Dermis microvascular lymphatic vessel endothelial cell (primary cell): ENCODE data around the gene MTHFD1L. TPM values are rescaled to one million over a fixed set of nuclear protein-coding genes. Genes with fewer than 3 reads are reported as not detected.

Source experiments
- DNase-seq, 2 donors: peaks; one replicate each; pipeline versions ENCODE4 v3.0.0 to v3.0.0-alpha.2; 2010; ENCODE audit warnings: low read depth in 2 of 2
- total RNA-seq: library from RNA; depleted of rRNA; stranded (reverse); fragments of >200 nt; gene quantifications from 2 replicates; pipeline ENCODE4 v1.2.1, GENCODE V29; 2014

MTHFD1L gene
- total RNA-seq, 1 donor from 2014 or later = 30.3 TPM

GRCh38 chr6:150898399-150899170, 33.1 kb downstream of the MTHFD1L start:
- peak in 1 of 2 donors; percentile 45 for DNase-seq

DNA sequence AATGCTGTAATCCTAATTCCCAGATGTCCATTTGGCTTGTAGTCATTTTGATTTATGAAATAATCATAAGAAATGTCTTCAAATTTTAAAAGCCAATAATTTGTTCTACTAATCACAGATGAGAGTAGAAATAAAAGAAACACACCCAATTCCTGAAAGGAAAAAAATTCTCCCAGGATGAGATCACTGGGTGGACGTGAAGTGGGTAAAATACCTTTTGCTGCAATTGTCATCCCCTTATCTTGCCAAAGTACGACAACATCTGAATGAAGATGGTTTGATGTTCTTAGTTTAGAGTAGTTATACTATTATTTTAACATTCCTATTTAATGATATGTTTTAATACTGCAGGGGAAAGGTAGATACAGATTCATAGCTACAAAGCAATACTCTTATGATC, 33.7 kb downstream of the MTHFD1L start:
- no peak for DNase-seq

DNA sequence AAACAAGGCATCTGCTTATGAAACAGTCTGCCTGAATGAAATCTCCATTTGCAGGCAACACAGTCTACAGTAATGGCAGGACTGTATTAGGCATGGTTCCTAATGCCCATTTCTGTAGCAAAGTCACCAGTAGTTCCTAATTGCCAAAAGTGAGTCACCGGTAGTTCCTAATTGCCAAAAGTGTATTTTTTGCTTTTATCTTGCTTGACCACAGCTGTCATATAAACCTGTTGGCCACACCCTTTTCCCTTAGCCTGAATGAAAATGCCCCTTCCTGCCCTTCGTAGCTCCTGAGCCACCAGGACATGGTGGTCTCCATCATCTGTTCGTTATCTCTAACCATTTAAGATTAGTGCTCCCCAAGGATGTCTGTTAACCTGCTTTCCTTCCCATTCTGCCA, 34.5 kb downstream of the MTHFD1L start:
- DNase-seq = peak in 1 of 2 donors; percentile 17

DNA sequence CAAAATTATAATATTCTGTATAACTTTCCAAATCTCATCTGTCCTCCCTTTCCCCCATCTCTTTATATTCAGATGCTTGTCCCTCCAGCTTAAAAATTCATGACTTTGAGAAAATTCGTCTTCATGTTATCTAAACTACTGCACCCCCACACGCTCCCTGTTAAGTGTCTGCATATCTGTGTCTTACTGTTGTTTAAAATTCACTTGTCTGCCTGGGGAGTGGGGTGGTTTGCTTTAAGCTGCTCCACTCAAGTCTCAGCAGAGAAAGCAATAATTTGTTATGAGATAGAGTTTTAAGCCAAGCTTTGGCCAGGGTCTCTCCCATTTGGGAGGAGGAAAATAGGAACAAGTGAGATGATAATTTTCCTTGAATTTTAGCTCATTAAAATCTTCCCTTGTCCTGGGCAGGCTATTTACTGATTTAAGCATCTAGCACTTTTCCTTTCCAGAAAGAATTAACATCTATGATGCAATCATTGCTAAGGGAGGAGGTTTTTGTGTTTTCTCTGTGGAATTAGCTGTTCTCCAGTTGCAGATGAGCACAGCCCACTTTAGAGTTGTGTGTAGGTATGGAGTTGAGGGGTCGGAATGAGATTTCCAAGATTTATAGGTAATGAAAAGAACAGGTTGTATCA, 36.8 kb downstream of the MTHFD1L start:
- no peak for DNase-seq

DNA sequence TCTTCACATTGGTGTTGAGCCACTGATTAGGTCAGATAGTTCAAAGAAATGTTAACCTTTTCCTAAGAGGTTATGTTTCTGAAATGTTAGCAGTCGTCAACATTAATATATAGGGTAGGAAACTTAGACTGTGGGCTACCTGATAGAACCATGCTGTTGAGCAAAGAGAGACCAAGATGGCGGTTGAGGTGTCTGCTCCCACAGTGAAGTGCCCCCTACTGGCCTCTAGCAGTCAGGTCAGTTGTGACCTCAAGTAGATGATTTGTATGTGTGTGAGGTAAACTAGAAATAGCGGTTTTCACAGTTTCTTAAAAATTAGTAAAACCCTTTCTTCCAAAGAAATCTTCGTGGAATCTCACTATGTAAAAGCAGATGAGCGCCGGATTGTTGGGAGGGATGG, 40.3 kb downstream of the MTHFD1L start:
- DNase-seq = no peak

GRCh38 chr6:150906641-150907326, 41.3 kb downstream of the MTHFD1L start:
- DNase-seq = no peak

DNA sequence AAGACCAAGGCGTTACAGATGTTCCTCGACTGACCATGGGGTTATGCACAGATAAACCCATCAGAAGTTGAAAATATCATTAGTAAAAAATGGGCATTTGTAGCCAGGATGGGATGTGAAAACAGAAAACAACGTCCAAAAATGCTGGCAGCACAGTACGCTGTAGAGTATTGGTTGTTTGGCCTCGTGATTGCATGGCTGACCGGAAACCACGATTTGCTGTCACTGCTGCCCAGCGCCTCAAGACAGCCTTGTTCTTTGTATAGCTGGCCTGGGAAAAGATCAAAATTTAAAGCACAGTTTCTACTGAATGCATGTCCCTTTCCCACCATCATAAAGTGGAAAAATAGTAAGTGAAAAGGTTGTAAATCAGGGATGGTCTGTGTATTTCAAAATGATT, 41.9 kb downstream of the MTHFD1L start:
- no peak for DNase-seq

- no peak for DNase-seq
These were observed 43.4 kb downstream of the MTHFD1L start for GRCh38 chr6:150908901-150909300.

DNA sequence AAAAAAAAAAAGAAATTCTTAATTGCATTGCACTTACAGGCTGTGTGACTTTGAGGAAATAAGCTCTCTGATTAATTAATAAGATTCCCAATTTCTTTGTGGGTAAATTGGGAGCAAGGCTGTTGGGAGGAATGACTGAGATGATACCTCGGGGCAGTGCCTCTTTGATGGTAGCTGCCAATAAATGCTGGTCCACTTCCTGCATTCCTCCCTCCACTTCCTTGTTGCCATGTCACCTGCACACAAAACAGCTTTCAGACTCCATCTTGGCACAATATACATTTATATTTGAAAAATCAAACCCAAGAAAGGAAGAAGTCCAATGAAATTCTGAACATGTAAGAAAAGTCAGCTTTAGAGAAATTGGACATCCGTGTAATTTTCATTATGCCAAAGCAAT, 45.1 kb downstream of the MTHFD1L start:
- DNase-seq = peak; percentile 40 to 44

DNA sequence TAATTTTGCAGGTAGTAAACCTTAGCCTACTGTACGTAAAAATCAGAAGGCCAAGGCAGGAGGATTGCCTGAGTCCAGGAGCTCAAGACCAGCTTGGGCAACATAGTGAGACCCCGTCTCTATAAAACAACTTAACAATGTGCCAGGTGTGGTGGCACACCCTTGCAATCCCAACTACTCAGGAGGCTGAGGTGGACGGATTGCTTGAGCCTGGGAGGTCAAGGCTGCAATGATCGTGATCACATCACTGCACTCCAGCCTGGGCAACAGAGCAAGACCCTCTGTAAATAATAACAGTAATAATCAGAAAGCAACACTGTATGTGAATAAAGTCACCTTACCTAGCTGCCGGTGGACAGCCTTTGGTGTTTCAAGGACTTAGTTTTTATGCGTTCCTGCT, 48.9 kb downstream of the MTHFD1L start:
- DNase-seq = no peak

DNA sequence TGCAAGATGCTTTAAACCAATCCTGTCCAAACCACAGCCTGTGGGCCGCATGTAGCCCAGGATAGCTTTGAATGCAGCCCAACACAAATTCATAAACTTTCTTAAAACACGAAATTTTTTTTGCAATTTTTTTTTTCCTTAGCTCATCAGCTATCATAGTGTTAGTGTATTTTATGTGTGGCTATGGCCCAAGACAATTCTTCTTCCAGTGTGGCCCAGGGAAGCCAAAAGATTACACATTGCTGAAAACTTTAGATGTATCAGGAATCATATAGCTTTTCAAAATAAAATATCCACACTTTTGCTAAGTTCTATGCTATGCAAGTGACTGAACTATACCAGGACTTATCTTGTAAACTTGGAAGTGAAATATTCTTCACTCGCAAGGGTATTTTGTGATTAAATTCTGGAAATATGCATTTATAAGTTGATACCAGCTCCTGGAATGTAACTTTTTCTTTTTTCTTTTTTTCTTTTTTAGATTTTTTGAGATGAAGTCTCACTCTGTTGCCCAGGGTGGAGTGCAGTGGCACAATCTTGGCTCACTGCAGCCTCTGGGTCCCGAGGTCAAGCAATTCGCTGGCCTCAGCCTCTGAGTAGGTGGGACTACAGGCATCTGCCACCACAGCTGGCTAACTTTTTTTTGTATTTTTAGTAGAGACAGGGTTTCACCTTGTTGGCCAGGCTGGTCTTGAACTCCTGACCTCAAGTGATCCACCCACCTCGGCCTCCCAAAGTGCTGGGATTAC, 49.8 kb downstream of the MTHFD1L start:
- DNase-seq = no peak

GRCh38 chr6:150915880-150916265, 50.4 kb downstream of the MTHFD1L start:
- no peak for DNase-seq

GRCh38 chr6:150919938-150920337, 54.4 kb downstream of the MTHFD1L start:
- no peak for DNase-seq

GRCh38 chr6:150922137-150922536, 56.6 kb downstream of the MTHFD1L start:
- no peak for DNase-seq

GRCh38 chr6:150924808-150925589, 59.5 kb downstream of the MTHFD1L start:
- peak; percentile 13 to 52 for DNase-seq

DNA sequence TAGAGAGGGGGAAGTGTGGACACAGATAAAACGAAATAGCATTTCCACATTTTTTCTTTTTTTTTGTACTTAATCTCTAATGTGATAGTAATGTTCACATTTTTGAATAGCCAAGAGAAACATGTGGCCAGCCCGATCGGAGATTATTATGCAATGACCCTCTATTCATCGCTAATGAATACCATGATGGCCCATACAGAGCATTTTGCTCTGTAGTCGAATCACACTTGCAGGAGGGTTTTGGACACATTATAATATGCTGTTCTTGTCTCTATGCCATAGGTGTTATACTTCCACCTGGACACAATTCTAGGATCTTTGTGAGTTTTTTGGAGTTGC, 60.1 kb downstream of the MTHFD1L start:
- DNase-seq = peak in 1 of 2 donors; percentile 58

DNA sequence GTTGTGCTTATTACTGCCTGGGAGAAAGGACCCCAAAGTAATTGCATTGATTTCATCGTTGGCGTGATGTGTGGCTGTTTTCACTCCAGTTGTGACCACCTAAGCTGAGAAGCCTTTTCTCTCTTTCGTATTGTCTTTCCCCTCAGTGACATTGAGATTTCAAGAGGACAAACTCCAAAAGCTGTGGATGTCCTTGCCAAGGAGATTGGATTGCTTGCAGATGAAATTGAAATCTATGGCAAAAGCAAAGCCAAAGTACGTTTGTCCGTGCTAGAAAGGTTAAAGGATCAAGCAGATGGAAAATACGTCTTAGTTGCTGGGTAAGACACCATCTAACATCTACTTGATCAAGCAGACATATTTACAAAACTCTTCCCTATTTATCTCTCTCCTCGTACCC, 60.5 kb downstream of the MTHFD1L start:
- DNase-seq = no peak

DNA sequence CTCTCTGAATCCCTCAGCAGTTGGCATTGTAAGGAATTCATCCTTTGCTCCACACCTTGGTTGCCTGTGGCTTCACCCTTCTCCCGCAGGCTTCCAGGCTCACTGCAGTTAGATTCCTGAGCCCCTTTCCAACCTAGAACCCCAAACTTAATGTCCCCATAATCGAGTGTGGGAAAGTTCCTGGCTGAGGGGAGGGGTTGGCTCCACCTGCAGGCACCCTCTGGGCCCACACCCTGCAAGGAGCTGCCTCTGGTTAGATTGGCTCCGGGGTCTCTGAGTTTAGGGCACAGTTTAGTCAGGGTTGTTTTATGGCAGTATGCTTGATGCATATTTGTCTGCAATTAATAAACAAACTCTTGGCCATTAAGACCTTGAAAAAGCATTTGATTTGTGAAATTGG, 63.4 kb downstream of the MTHFD1L start:
- DNase-seq = no peak

- DNase-seq = no peak
These were observed 63.9 kb downstream of the MTHFD1L start for GRCh38 chr6:150929416-150929815.

- DNase-seq = no peak
These were observed 65.3 kb downstream of the MTHFD1L start for GRCh38 chr6:150930841-150931240.

- no peak for DNase-seq
These were observed 65.9 kb downstream of the MTHFD1L start for GRCh38 chr6:150931405-150931804.
